Large intestine (tissue), 3 donors: Measurements from ENCODE around the gene ARFGEF2. TPM values are rescaled to one million over a fixed set of nuclear protein-coding genes. Genes with fewer than 3 reads are reported as not detected.

Experiments
- DNase-seq, 2 donors: peaks; one replicate each; pipeline versions ENCODE4 v3.0.0 to v3.0.0-alpha.2; 2013
- H3K27ac ChIP-seq: one replicate; pipeline ENCODE4 v1.5.1; 2013; ENCODE audit warnings: low read length
- H3K27me3 ChIP-seq: 2 replicates; pipeline ENCODE4 v1.6.1; 2013; ENCODE audit warnings: low read length; ENCODE audit not compliant: control insufficient read depth, insufficient read depth
- H3K36me3 ChIP-seq: 2 replicates; pipeline ENCODE4 v1.6.1; 2013; ENCODE audit warnings: low read length; ENCODE audit not compliant: control insufficient read depth, insufficient read depth
- H3K4me1 ChIP-seq: one replicate; pipeline ENCODE4 v1.6.1; 2013; ENCODE audit warnings: low read length; ENCODE audit not compliant: control insufficient read depth, insufficient read depth
- H3K4me3 ChIP-seq: one replicate; pipeline ENCODE4 v1.5.1; 2013; ENCODE audit warnings: low read length
- H3K9me3 ChIP-seq: one replicate; pipeline ENCODE4 v1.6.1; 2013; ENCODE audit warnings: mild to moderate bottlenecking, low read depth, low read length, moderate library complexity; ENCODE audit not compliant: control insufficient read depth
- WGBS: methylation state at CpG from one replicate; pipeline ENCODE4 v1.1.5; 2013; ENCODE audit warnings: low lambda C conversion rate; ENCODE audit not compliant: insufficient coverage; 5-methylcytosine and 5-hydroxymethylcytosine counted together
- polyA plus RNA-seq: library from polyadenylated mRNA; unstranded; fragments of 120-200 nt; gene quantifications from one replicate; pipeline ENCODE4 v1.2.1, GENCODE V29; 2013

Gene ARFGEF2
- polyA plus RNA-seq, 1 donor, result 43.7 TPM

- WGBS, result no CpG with 5 or more reads among the region's 5 CpGs
- H3K27ac ChIP-seq, result no peak overlapping the region
- no peaks in the 10 kb centered on the region for H3K27me3 ChIP-seq
- H3K36me3 ChIP-seq, result peaks cover 8% of the 10 kb centered on the region
- no peak for DNase-seq
- no peak overlapping the region for H3K4me3 ChIP-seq
- H3K9me3 ChIP-seq, result no peaks in the 10 kb centered on the region
- H3K4me1 ChIP-seq, result peaks cover 11% of the 10 kb centered on the region
Observed at GRCh38 chr20:48937674-48938073, 16.2 kb downstream of the ARFGEF2 start.

GRCh38 chr20:48938670-48939069, 17.2 kb downstream of the ARFGEF2 start:
- H3K36me3 ChIP-seq, result peaks cover 17% of the 10 kb centered on the region
- H3K27me3 ChIP-seq, result no peaks in the 10 kb centered on the region
- no peak overlapping the region for H3K4me3 ChIP-seq
- H3K27ac ChIP-seq, result no peak overlapping the region
- no peak for DNase-seq
- WGBS, result no CpG with 5 or more reads among the region's 6 CpGs
- H3K4me1 ChIP-seq, result peaks cover under 1% of the 10 kb centered on the region
- H3K9me3 ChIP-seq, result no peaks in the 10 kb centered on the region

GRCh38 chr20:48940170-48940569, 18.7 kb downstream of the ARFGEF2 start:
- Histone ChIP-seq H3K27me3 (no peaks in the 10 kb centered on the region), H3K27ac (no peak overlapping the region), H3K9me3 (no peaks in the 10 kb centered on the region), H3K4me3 (no peak overlapping the region), H3K4me1 (no peaks in the 10 kb centered on the region), H3K36me3 (peaks cover 25% of the 10 kb centered on the region)
- 100% methylated on average over 1 of the region's 2 CpGs for WGBS
- DNase-seq, result no peak

GRCh38 chr20:48941467-48941866, 20.0 kb downstream of the ARFGEF2 start:
- H3K4me3 ChIP-seq, result no peak overlapping the region
- H3K27me3 ChIP-seq, result no peaks in the 10 kb centered on the region
- peaks cover 33% of the 10 kb centered on the region for H3K36me3 ChIP-seq
- H3K9me3 ChIP-seq, result no peaks in the 10 kb centered on the region
- H3K27ac ChIP-seq, result no peak overlapping the region
- H3K4me1 ChIP-seq, result no peaks in the 10 kb centered on the region
- no CpG with 5 or more reads among the region's 4 CpGs for WGBS
- DNase-seq, result no peak

- 57% methylated on average over 1 of the region's 2 CpGs for WGBS
- H3K4me3 ChIP-seq, result no peak overlapping the region
- H3K4me1 ChIP-seq, result no peaks in the 10 kb centered on the region
- no peaks in the 10 kb centered on the region for H3K27me3 ChIP-seq
- H3K9me3 ChIP-seq, result no peaks in the 10 kb centered on the region
- DNase-seq, result no peak
- H3K36me3 ChIP-seq, result peaks cover 33% of the 10 kb centered on the region
- H3K27ac ChIP-seq, result no peak overlapping the region
Observed at GRCh38 chr20:48942730-48943129, 21.2 kb downstream of the ARFGEF2 start.

GRCh38 chr20:48944663-48945297, 23.3 kb downstream of the ARFGEF2 start:
- WGBS, result no CpG with 5 or more reads among the region's 3 CpGs
- DNase-seq, result no peak
- Histone ChIP-seq H3K4me3 (no peak overlapping the region), H3K27ac (no peak overlapping the region), H3K27me3 (no peaks in the 10 kb centered on the region), H3K4me1 (peaks cover 6% of the 10 kb centered on the region), H3K9me3 (no peaks in the 10 kb centered on the region), H3K36me3 (peaks cover 49% of the 10 kb centered on the region)

GRCh38 chr20:48945840-48946514, 24.5 kb downstream of the ARFGEF2 start:
- DNase-seq, result peak in 1 of 2 donors; percentile 55
- peaks cover 56% of the 10 kb centered on the region for H3K36me3 ChIP-seq
- no peak overlapping the region for H3K27ac ChIP-seq
- no peak overlapping the region for H3K4me3 ChIP-seq
- no peaks in the 10 kb centered on the region for H3K27me3 ChIP-seq
- peaks cover 6% of the 10 kb centered on the region for H3K4me1 ChIP-seq
- WGBS, result no CpG with 5 or more reads among the region's 6 CpGs
- no peaks in the 10 kb centered on the region for H3K9me3 ChIP-seq

- H3K4me1 ChIP-seq, result peaks cover 6% of the 10 kb centered on the region
- H3K9me3 ChIP-seq, result no peaks in the 10 kb centered on the region
- DNase-seq, result no peak
- H3K36me3 ChIP-seq, result peaks cover 66% of the 10 kb centered on the region
- no peak overlapping the region for H3K27ac ChIP-seq
- no peak overlapping the region for H3K4me3 ChIP-seq
- 40% methylated on average over 1 of the region's 6 CpGs for WGBS
- H3K27me3 ChIP-seq, result no peaks in the 10 kb centered on the region
Observed at GRCh38 chr20:48948612-48949011, 27.1 kb downstream of the ARFGEF2 start.

GRCh38 chr20:48949304-48950170, 28.0 kb downstream of the ARFGEF2 start:
- peaks cover 6% of the 10 kb centered on the region for H3K4me1 ChIP-seq
- no peak overlapping the region for H3K4me3 ChIP-seq
- H3K9me3 ChIP-seq, result no peaks in the 10 kb centered on the region
- peaks cover 73% of the 10 kb centered on the region for H3K36me3 ChIP-seq
- DNase-seq, result peak in 1 of 2 donors; percentile 30
- no peaks in the 10 kb centered on the region for H3K27me3 ChIP-seq
- no CpG with 5 or more reads among the region's 7 CpGs for WGBS
- H3K27ac ChIP-seq, result no peak overlapping the region

- Histone ChIP-seq H3K9me3 (no peaks in the 10 kb centered on the region), H3K27me3 (no peaks in the 10 kb centered on the region), H3K4me1 (peaks cover 6% of the 10 kb centered on the region), H3K4me3 (no peak overlapping the region), H3K27ac (no peak overlapping the region), H3K36me3 (peaks cover 74% of the 10 kb centered on the region)
- no peak for DNase-seq
- WGBS, result no CpG with 5 or more reads among the region's 10 CpGs
Observed at GRCh38 chr20:48951041-48951440, 29.5 kb downstream of the ARFGEF2 start.
